ENCODE data around the gene RASSF8.

The RASSF8 gene, protein sequence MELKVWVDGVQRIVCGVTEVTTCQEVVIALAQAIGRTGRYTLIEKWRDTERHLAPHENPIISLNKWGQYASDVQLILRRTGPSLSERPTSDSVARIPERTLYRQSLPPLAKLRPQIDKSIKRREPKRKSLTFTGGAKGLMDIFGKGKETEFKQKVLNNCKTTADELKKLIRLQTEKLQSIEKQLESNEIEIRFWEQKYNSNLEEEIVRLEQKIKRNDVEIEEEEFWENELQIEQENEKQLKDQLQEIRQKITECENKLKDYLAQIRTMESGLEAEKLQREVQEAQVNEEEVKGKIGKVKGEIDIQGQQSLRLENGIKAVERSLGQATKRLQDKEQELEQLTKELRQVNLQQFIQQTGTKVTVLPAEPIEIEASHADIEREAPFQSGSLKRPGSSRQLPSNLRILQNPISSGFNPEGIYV
- total RNA-seq: 0 to 0.07 reads per million in 2 donors

DNA sequence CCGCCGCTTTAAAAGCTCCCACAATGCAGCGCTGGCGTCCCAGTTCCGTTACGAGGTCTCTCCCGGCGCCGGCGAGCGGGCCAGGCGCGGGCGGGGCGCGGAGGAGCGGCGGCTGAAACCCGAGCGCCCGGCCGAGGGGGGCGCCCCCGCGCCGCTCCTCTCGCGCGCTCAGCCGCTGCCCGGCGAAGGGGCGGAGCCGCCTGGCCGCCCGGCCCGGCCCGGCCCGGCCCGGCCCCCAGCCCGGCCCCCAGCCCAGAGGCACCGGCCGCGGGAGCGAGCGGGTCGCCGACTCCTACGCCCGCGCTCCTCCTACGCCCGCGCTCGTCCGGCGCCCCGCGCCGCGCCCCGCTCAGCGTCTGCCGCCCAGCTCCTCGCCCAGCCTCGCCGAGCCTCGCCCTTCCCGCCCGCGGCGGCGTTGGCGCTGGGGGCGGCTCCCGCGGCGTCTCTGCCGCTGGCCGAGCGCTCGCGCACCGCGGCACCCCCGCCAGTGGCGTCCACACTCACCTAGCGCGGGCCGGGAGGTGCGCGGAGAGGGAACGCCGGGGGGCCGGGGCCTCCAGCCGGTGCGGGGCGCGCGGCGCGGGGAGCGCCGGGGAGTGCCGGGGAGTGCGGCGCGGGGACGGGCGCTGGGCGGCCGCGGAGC is at the start of gene RASSF8:
RASSF8 (plus strand) TSS at position 255 of the 643 bp plus-strand sequence. CDS start 96,662 bp downstream, outside the sequence.
- DNase-seq: no peak

DNA sequence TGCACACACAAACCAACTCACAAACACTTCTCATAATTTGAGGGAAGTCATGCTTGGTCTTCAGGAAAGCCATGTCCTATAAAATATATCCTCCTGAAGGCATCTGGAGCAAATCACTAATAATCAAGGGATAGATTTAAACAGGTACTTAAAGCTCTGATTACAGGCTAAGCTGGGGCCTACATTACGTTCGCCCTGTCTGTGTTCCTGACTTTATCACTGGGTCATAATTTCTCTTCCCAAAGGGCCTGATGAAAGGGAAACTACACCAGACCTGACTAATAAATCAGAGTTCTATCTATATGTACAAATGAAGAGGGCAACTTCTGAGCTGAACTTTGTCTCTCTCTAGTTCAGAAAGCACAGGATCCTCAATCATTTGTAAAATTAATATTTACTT is 43.9 kb upstream of the RASSF8 start:
- DNase-seq: no peak

DNA sequence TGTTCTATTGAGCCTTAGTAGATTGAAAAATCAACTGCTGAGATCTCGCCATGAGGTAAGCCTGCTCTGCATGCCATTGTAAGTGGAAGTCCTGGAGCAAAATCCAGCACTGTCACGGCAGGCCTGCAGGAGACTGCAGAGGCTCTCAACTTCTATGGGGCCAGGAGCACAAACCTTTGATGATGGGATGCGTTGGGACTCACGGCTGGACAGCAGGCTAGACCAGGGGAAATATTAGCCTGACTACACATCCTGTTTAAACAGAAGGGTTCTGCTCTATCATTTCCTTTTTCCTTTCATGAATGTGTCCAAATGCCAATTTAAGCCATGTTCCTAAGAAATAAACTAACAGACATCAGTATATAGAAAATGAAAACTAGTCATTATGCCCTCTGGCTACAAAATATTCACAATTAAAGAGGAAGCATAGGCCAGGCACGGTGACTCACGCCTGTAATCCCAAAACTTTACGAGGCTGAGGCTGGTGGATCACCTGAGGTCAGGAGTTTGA is 33.9 kb upstream of the RASSF8 start:
- no peak for DNase-seq

DNA sequence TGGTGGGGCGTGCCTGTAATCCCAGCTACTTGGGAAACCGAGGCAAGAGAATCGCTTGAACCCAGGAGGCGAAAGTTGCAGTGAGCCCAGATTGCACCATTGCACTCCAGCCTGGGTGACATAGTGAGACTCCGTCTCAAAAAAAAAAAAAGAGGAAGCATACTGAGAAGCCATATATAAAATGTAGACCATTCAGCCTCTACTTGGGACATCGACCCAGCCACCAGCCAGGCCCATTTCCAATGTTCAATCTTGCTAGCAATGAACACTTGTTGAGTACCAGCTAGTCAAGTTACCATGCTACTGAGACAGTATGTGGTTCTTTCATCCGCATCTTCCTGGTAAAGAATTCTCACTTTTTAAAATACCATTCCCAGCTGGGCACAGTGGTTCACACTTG is 33.4 kb upstream of the RASSF8 start:
- DNase-seq: no peak

DNA sequence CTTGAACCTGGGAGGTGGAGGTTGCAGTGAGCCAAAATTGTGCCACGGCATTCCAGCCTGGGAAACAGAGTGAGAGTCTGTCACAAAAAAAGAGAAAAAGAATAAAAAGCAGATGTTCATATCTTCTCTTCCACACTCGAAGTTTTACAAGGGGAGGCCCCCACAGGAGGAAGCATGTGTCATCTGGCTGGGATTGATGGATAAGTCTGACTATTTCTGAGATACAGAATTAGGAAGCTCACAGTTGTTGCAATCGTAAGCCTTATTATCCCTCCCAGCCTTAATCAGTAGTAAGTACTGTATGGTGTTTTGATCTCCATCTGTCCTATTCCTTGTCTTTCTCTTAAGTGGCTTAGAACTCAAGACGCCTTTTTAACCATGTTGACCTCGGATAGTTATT is 31.9 kb upstream of the RASSF8 start:
- DNase-seq: no peak

DNA sequence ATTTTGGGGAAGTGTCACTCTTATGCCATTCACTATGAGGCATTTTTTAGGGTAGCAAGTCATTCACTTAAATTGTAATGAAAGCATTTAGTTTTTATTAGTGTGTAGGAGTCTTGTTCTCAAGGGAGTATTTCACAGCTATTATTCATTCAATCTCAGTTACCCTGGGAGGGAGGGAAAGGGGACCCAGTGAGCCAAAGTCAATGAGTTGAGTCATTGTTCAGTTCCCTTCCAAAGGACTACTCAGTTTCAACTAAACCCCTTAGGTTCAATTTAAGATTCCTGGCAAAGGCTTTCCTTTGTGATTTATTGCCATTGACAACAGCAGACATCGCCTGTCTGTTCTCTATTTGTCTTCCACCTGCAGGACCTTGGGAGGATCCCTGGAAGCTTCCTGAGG is 29.3 kb upstream of the RASSF8 start:
- DNase-seq: no peak

DNA sequence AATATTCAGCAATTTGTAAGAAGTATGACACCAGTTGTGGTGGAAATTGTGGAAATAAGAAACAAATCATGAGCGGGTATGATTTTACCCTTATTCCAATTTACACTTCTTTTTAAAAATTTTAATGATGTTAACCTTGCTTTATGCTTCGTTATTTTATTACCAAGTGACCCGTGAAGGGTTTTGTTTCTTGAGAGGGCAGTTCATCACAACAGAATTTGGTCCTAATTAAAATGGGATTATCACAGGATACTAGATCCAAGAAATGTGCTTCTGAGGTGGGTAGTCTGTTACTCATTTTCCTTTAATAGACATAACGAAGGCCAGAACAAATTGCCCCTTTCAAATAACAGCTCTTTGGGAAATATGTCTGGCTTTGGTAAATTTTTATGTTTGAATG is 25.5 kb upstream of the RASSF8 start:
- no peak for DNase-seq

DNA sequence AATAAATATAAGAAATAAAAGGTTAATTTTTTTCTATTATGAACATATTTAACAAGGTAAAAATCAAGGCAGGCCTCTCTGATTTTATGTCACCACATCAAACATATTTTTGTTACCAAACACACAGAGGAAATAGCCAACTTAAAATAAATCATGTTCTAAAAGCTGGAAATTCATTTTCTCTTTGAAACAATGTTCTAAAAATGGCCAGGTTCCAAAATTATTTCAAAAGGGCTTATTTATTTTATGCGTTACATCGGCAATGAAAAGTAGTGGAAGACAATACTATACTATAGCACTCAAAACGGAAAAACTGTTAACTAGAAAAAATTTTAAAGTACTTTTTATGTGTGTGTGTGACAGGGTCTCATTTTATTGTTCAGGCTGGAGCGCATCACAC is 24.0 kb upstream of the RASSF8 start:
- no peak for DNase-seq

DNA sequence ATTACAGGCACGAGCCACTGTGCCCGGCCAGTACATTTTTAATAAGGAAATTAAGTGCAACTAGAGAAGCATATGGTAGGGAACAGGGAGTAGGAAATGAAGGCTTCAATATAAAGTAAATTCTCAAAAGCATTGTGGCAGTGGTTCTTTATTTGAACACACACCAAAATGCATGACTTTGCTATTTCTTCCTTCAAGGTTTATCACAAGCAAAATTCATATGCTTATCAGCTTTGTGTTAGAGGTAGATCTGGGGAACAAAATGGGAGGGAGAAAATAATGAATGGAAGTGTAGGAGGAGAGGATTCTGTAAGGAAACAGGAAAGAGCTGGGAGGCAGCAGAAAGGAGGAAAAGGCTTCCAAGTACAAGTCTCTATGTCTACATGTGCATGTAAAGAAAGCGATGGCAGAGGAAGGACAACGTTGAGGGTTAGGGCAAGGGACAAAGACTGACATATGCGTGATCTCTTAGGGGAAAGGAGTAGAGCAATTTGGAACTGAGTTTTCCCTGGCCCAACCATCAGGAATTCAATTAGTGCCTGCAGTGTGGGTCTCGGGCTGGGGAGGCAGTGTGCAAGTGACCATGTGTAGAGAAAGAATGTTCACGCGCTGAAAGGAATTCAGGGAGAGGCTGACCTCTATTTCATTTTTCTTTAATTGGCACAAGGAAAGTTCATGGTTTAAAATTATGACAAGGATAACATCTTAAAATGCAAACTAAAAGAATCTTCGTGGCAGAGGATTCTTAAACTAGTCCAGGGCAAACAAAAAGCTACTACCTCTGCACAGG is 22.9 kb upstream of the RASSF8 start:
- no peak for DNase-seq

DNA sequence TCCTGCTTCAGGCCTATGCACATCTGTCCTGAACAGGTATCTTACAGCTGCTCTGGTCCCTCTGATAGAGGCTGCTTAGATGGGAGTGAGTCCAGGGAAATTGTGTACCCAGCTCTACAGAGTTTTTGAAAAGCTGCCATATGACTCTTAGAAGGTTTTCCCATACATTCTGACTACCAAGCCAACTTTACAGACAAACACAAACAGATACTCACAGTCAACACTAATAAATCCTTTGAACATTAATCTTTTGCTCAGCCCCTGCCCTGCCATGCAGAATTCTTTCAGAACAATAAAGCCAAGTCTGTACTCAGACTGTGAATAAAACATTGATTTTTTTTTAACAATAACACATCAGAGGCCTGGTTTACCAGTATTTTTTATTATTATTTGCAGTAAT is 21.4 kb upstream of the RASSF8 start:
- no peak for DNase-seq

DNA sequence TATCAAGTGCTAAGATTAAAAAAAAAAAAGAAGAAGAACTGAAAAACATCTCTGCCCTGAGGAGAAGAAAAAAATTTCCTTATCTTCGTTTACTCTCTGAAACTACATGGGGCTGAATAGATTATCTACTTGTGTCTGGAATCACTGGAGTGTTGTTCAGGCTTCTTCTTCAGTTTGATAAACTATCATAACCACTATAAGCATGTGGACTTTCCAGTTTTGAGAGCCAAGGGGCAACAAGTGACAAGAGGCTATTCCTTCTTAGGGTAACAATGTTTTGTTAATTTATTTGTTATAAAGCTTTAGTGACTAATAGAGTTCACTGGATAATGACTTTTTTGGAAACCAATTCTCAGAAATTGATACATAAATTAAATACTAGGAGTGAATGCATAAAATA is 19.9 kb upstream of the RASSF8 start:
- no peak for DNase-seq

DNA sequence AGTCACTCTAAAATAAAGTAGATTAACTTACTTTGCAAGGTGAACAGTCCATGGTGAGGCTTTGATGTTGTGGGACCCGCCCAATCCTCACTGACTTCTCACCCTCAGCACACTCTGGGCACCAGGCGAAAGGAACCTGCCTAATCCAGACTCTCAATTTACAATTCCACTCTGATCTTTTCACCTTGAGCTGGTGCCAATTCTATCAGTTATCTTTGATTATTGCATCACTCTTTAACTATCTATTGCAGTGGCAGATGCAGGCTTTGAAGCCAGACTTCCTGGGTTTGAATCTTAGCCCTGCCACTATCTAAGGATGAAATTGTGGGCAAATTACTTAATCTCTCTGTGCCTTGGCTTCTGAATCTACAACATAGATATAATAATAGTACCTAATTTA is 18.9 kb upstream of the RASSF8 start:
- DNase-seq: no peak

DNA sequence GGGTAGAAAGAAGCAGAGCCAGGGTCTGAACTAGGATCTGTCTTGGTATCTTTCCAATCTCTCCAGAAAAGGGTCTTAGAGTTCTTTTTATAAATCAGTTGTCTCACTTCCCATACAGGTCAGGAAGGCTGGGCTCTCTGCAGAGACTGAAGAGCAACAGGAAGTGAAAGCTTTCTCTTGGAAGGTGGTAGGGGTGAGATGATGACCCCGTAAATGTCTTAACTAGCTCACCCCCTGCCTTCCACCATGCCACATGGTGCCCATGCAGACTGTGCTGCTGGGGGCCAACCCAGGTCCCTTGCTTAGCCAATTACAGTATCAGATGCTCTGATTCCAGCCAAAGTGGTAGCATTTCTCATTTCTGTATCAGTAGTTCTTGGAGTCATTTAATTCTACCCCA is 17.6 kb upstream of the RASSF8 start:
- DNase-seq: no peak

DNA sequence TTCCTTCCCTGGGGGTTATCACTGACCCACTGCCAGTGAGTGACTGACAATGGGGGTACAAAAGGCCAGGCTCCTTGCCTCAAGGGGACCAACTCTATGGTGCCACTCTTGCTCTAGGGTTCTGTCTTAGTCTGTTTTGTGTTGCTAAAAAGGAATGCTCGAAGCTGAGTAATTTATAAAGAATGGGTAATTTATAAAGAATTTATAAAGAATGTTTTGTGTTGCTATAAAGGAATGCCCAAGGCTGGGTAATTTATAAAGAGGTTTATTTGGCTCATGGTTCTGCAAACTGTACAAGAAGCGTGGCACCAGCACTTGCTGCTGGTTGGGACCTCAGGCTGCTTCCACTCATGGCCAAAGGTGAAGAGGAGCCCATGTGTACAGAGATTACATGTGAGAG is 15.8 kb upstream of the RASSF8 start:
- DNase-seq: no peak

DNA sequence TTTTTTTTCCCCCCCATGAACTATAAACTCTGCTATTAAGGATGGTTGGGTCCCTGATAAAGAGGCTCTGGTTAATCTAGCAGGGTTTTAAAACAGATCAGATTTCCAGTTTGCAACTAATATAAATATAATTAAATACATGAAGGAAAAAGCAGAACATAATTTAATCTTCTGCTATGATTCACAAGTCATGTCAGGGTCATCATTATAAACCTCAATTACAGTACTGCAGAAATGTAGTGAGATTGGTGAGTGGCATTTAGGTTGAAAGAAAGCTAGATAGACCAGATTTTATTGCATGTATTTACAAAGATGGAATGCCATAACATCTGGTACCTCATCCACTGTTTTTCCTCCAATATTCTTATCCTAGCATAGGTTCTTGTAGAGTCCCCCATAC is 14.5 kb upstream of the RASSF8 start:
- DNase-seq: no peak

DNA sequence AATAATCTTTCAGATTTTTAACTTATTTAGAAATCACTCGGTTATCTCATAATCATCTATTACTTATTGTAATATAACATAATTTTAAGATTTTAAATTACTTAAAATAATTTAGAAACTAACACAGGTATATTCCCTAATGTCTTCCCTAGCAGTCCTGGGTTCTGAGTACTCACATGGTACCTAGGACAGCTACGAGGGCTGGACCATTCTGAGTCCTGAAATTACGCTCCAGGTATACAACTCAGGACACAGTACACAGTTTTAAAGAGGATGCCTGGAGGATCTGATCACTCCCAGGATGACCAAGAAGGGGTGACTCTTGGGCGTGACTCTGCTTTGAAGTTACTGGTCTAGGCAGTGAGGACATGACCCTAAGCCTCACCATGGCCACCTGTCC is 9.1 kb upstream of the RASSF8 start:
- no peak for DNase-seq

DNA sequence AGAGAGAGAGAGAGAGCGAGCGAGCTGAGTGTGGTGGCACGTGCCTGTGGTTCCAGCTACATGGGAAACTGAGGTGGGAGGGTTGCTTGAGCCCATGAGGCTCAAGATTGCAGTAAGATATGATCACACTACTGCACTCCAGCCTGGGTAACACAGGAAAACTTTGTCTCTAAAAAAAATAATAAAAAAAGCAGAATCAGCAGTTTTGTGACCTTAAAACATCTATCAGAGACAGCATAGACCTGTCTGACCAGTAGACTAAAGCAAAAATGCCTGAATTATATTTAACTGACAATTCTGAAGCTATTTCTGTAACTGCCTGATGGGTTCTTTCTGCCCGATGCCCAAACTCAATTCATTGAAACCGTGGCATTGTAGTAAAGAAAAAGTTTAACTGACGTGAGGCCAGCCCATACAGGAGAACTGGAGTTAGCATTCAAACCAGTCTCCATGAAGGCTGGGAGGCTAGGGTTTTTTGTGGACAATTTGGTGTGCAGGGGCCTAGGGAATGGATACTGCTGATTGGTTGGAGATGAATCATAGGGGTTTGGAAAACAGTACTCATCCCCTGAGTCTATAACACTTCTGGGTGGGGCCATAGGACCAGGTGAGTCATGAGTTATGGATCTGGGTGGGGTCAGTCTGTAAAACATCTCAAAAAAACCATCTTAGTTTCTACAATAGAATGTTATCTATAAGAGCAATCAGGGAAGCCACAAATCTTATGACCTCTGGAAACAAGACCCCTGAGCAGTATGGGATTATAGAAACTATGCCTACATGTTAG is 8.0 kb upstream of the RASSF8 start:
- no peak for DNase-seq

DNA sequence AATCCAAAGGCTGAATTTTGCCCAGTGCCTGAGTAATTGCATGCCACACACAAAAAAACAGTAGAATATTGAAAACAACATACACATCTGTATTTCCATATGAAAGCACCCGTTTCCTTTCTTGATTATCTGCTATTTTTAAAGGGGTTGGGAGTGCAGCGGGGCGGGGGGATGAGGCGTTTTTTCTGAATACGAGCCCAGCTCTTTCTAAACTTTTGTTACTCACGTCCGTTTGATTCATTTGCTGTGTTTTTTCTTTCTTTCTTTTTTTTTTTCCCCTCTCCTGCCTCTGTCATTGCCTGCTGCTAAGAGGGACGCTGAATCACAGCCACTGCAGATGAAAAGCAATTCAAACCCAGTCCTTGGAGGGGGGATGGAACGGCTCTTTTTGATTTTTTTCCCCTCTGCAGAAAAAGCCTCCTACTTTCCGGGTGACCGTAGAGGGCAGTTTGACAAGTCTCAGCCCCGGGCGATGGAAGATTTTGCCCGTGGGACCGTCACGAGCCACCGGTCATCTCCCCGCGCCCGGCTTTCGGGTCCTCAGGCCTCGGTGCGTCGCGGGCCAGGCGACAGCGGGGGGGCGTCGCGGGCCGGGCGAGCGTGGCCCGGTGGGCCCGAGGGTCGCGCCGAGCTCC is 572 bp upstream of the RASSF8 start:
- DNase-seq: no peak

DNA sequence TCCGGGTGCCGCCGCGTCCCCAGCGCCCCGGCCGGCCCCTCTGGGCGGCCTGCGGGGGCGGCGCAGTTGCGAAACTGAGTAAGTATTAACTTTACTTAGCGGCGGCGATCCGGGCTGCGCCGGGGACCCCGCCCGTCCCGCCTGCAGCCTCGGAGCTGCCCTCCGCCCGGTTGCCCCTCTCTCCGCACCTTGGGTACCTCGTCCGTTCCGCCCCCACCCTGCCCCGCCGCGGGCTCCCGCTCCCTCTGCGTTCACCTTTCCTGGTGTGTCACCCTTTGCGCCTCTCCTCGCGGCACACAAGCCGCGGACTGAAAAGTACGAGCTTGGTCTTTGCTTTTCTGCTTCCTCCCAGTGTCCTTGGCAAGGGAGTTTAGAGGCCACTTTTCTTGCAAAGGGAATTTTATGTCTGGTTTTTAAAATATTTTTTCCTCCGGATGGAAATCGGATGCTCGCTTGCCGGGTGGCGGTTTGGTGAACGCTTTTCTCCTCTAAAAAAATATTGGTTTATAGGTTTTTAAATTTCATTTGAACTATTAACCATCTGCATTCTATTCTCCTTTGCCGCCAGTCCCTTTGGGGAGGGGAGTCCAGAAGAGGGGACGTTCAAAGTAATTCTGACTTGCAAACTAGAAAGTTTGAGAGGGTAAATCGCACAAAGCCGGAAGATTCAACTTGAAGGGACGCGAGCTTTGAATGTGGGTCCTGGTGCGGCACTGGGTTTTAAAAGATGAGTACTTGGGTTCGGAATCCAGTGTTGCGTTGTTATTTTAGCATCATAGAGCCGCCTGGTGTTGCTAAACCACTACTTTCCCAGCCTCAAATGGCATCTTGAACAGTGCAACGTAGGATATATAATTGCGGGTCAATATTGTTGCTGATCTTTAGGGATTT is 834 bp downstream of the RASSF8 start:
- no peak for DNase-seq

DNA sequence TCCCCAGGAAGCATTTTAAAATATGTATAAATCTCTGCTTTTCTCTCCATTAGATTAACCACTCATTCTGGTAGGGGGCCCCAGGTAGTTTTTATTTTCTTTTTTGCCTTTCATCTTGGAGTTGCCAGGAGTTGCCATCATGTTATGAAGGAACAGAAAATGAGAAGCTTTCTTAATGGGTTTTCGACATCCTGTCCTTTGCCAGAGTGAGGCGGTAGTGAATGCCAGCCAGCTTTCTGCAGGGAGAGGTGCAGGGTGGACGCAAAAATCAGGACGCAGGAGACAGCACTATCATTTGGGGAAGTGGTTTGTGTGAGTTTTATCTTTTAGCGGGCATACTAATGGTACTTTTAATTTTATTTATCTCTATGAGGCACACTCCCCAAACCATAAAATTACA is 1.7 kb downstream of the RASSF8 start:
- DNase-seq: no peak

DNA sequence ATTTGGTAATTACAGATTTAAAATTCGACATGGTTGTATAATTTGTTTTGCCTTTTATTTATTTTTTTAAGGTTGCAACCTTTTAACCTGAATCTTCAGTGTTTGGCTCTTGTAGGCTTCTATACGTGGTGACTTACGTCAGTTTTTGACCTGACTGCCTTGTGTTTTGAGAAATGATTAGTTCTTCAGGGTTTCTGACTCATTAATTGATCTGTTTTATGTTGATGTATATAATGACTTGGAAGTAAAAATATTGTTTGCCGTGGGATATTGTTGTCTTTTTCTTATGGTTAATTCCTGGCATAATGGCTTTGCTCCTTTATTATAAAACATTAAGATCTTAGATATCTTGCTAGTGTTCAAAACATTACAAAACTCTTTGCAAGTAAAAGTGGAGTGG is 2.5 kb downstream of the RASSF8 start:
- no peak for DNase-seq

All from T-helper 9 cell (primary cell).